ENCODE measurements around the gene OR6Y1.
A peak's percentile ranks its signal among the peaks of the same experiment; 100 is the strongest.

OR6Y1 gene

DNA sequence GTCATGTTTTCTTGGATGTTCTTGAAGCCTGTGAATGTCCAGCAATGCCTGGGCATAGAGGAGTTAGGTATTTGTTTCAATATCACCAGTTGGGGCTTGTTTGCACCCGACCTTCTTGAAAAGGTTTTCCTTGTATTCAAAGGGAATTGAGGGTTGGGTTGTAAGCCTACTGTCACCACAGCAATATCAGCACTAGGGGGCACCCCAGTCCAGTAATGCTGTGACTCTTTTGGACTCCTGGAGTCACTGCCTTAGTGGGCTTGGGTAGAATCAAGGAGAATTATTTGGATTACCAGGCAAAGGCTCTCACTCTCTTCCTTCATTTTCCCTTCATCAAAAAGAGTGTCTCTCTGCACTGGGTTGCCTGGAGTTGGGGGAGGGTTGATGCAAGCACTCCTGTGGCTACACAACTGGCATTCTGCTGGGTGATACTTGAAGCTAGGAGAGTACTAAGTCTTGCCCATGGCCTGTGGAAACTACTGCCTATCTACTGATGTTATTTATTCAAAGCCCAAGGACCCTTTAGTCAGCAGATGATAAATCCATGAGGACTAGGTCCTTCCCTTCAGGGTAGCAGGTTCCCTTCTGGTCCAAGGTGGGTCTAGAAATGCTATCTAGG, 47.7 kb downstream of the OR6Y1 start:
- H3K36me3 ChIP-seq (replicated peaks) = no peaks in the 10 kb centered on the region
- H3K4me3 ChIP-seq (ENCODE audit: low read depth, low read length) = no peak overlapping the region
- TF ChIP-seq, protein P1, sequence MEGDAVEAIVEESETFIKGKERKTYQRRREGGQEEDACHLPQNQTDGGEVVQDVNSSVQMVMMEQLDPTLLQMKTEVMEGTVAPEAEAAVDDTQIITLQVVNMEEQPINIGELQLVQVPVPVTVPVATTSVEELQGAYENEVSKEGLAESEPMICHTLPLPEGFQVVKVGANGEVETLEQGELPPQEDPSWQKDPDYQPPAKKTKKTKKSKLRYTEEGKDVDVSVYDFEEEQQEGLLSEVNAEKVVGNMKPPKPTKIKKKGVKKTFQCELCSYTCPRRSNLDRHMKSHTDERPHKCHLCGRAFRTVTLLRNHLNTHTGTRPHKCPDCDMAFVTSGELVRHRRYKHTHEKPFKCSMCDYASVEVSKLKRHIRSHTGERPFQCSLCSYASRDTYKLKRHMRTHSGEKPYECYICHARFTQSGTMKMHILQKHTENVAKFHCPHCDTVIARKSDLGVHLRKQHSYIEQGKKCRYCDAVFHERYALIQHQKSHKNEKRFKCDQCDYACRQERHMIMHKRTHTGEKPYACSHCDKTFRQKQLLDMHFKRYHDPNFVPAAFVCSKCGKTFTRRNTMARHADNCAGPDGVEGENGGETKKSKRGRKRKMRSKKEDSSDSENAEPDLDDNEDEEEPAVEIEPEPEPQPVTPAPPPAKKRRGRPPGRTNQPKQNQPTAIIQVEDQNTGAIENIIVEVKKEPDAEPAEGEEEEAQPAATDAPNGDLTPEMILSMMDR (IDR thresholded peaks at IDR 0.05; ENCODE audit: low read depth, low read length, missing control alignments) = no peak
- H3K27ac ChIP-seq = no peak overlapping the region
- DNase-seq = peak; percentile 21
- no peaks in the 10 kb centered on the region for H3K27me3 ChIP-seq (replicated peaks)
- in situ Hi-C loops (cut with HindIII; ENCODE audit: low pct_ligation_motif_present, low sequenced_read_pairs) = no loop called here

DNA sequence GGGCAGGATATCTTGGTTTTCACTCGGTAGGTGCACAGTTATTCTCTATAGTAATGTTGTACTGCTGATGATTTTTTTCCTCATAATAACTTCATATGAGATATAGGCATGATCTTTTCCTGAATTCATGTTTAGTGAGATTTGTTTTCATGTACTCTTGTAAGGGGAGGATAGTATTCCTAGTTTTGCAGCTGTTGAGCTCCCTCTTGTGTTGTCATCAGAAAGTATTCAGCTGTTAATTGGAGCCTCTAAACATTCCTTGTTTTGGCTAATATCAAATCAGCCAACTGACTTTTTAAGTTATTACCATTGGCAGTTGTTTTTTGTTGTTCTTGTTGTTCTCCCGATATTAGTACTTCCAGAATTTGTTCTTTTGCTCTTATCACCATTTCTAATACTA, 57.8 kb downstream of the OR6Y1 start:
- Histone ChIP-seq H3K27me3 (replicated peaks) (no peaks in the 10 kb centered on the region), H3K4me3 (ENCODE audit: low read depth, low read length) (no peak overlapping the region), H3K36me3 (replicated peaks) (no peaks in the 10 kb centered on the region), H3K27ac (no peak overlapping the region)
- TF ChIP-seq, protein P1 (IDR thresholded peaks at IDR 0.05; ENCODE audit: low read depth, low read length, missing control alignments) = no peak
- in situ Hi-C loops (cut with HindIII; ENCODE audit: low pct_ligation_motif_present, low sequenced_read_pairs) = no loop called here
- no peak for DNase-seq

- TF ChIP-seq, protein P1 (IDR thresholded peaks at IDR 0.05; ENCODE audit: low read depth, low read length, missing control alignments) = no peak
- DNase-seq = no peak
- H3K27ac ChIP-seq = no peak overlapping the region
- no peak overlapping the region for H3K4me3 ChIP-seq (ENCODE audit: low read depth, low read length)
- no peaks in the 10 kb centered on the region for H3K36me3 ChIP-seq (replicated peaks)
- in situ Hi-C loops (cut with HindIII; ENCODE audit: low pct_ligation_motif_present, low sequenced_read_pairs) = no loop called here
- H3K27me3 ChIP-seq (replicated peaks) = no peaks in the 10 kb centered on the region
Measured at GRCh38 chr1:158494796-158495195, 59.4 kb downstream of the OR6Y1 start.
